ENCODE results near the gene ZNF212. TPM values are rescaled to one million over a fixed set of nuclear protein-coding genes. Genes with fewer than 3 reads are reported as not detected.

ZNF212 gene
- total and polyA plus RNA-seq, 2 donors (not counting 1 experiment from before 2014, with no cell fraction given) = 4.2 to 4.8 TPM

- peak overlapping the region; percentile 74 for H3K27ac ChIP-seq (ENCODE audit: insufficient read depth, low read length)
- peak; percentile 40 to 77 for DNase-seq (ENCODE audit: low read depth in 2 of 2)
- no peak for TF ChIP-seq EZH2 (IDR thresholded peaks at IDR 0.05; ENCODE audit: low read length, missing control alignments)
- TF ChIP-seq CTCF (conservative IDR thresholded peaks at IDR 0.05 in 1 of 2, IDR thresholded peaks at IDR 0.05 in 1 of 2; ENCODE audit: low read depth in 1 of 2, low read length in 2 of 2) = no peak
These were observed 21.9 kb downstream of the ZNF212 start for GRCh38 chr7:149261316-149261828.

GRCh38 chr7:149261829-149262617 lies 22.6 kb downstream of the ZNF212 start, which contains the start of gene ZNF783:
Gene ZNF783 (plus strand): TSS chr7:149262196. CDS start chr7:149262334, 138 bp downstream.
- H2AFZ ChIP-seq (ENCODE audit: low read length) = peak within 1 kb of the TSS; percentile 54
- peak; percentile 89 to 94 for DNase-seq (ENCODE audit: low read depth in 2 of 2)
- H3K27me3 ChIP-seq (ENCODE audit: control insufficient read depth, insufficient read depth, low read length) = no peaks in the 10 kb centered on the region
- peaks cover 2% of the 10 kb centered on the region for H3K4me1 ChIP-seq (ENCODE audit: control insufficient read depth, extremely low read depth, insufficient read depth, low read length)
- peak within 1 kb of the TSS; percentile 74 for H3K27ac ChIP-seq (ENCODE audit: insufficient read depth, low read length)
- peak within 1 kb of the TSS; percentile 81 for H3K4me2 ChIP-seq (ENCODE audit: extremely low read depth, insufficient read depth, low read length)
- peaks cover 4% of the 10 kb centered on the region for H3K36me3 ChIP-seq (ENCODE audit: control insufficient read depth, insufficient read depth, low read length)
- peak within 1 kb of the TSS; percentile 52 to 75 (median 56) for H3K4me3 ChIP-seq (replicated peaks in 1 of 4; ENCODE audit: control extremely low read depth in 1 of 4, insufficient read depth in 1 of 4, low read depth in 3 of 4, low read length in 4 of 4)
- H3K9me3 ChIP-seq (ENCODE audit: control insufficient read depth, insufficient read depth, low read depth, low read length) = no peaks in the 10 kb centered on the region
- peak within 1 kb of the TSS; percentile 87 for H3K9ac ChIP-seq (ENCODE audit: insufficient read depth, low read length)
- no peaks in the 10 kb centered on the region for H4K20me1 ChIP-seq (ENCODE audit: control insufficient read depth, extremely low read depth, insufficient read depth, low read length)
- TF ChIP-seq CTCF (conservative IDR thresholded peaks at IDR 0.05 in 1 of 2, IDR thresholded peaks at IDR 0.05 in 1 of 2; ENCODE audit: low read depth in 1 of 2, low read length in 2 of 2) (peak; percentile 34 to 52), EZH2 (IDR thresholded peaks at IDR 0.05; ENCODE audit: low read length, missing control alignments) (no peak)
- no peaks in the 10 kb centered on the region for H3K79me2 ChIP-seq (ENCODE audit: control insufficient read depth, insufficient read depth, low read length)

More at GRCh38 chr7:149261316-149261828, 21.9 kb downstream of the ZNF212 start:
- Histone ChIP-seq H3K9me3 (ENCODE audit: control insufficient read depth, insufficient read depth, low read depth, low read length) (no peaks in the 10 kb centered on the region), H3K79me2 (ENCODE audit: control insufficient read depth, insufficient read depth, low read length) (no peaks in the 10 kb centered on the region), H3K4me1 (ENCODE audit: control insufficient read depth, extremely low read depth, insufficient read depth, low read length) (peaks cover 2% of the 10 kb centered on the region), H2AFZ (ENCODE audit: low read length) (peak overlapping the region; percentile 54), H3K4me2 (ENCODE audit: extremely low read depth, insufficient read depth, low read length) (peak overlapping the region; percentile 81), H3K4me3 (replicated peaks in 1 of 4; ENCODE audit: control extremely low read depth in 1 of 4, insufficient read depth in 1 of 4, low read depth in 3 of 4, low read length in 4 of 4) (peak overlapping the region; percentile 26 to 66 (median 46)), H4K20me1 (ENCODE audit: control insufficient read depth, extremely low read depth, insufficient read depth, low read length) (no peaks in the 10 kb centered on the region), H3K27me3 (ENCODE audit: control insufficient read depth, insufficient read depth, low read length) (no peaks in the 10 kb centered on the region), H3K9ac (ENCODE audit: insufficient read depth, low read length) (peak overlapping the region; percentile 87), H3K36me3 (ENCODE audit: control insufficient read depth, insufficient read depth, low read length) (no peaks in the 10 kb centered on the region)

GRCh38 chr7:149266451-149266850 lies 27.0 kb downstream of the ZNF212 start:
- H3K79me2 ChIP-seq (ENCODE audit: control insufficient read depth, insufficient read depth, low read length) = no peaks in the 10 kb centered on the region

More at GRCh38 chr7:149266451-149266850, 27.0 kb downstream of the ZNF212 start:
- no peak overlapping the region for H3K4me3 ChIP-seq (replicated peaks in 1 of 4; ENCODE audit: control extremely low read depth in 1 of 4, insufficient read depth in 1 of 4, low read depth in 3 of 4, low read length in 4 of 4)
- H3K9me3 ChIP-seq (ENCODE audit: control insufficient read depth, insufficient read depth, low read depth, low read length) = no peaks in the 10 kb centered on the region
- no peak overlapping the region for H3K27ac ChIP-seq (ENCODE audit: insufficient read depth, low read length)
- no peak overlapping the region for H3K9ac ChIP-seq (ENCODE audit: insufficient read depth, low read length)
- no peaks in the 10 kb centered on the region for H3K4me1 ChIP-seq (ENCODE audit: control insufficient read depth, extremely low read depth, insufficient read depth, low read length)
- no peaks in the 10 kb centered on the region for H3K27me3 ChIP-seq (ENCODE audit: control insufficient read depth, insufficient read depth, low read length)
- H4K20me1 ChIP-seq (ENCODE audit: control insufficient read depth, extremely low read depth, insufficient read depth, low read length) = no peaks in the 10 kb centered on the region
- no peak overlapping the region for H2AFZ ChIP-seq (ENCODE audit: low read length)
- H3K4me2 ChIP-seq (ENCODE audit: extremely low read depth, insufficient read depth, low read length) = no peak overlapping the region
- no peak for TF ChIP-seq EZH2 (IDR thresholded peaks at IDR 0.05; ENCODE audit: low read length, missing control alignments)
- TF ChIP-seq CTCF (conservative IDR thresholded peaks at IDR 0.05 in 1 of 2, IDR thresholded peaks at IDR 0.05 in 1 of 2; ENCODE audit: low read depth in 1 of 2, low read length in 2 of 2) = no peak
- peaks cover 9% of the 10 kb centered on the region for H3K36me3 ChIP-seq (ENCODE audit: control insufficient read depth, insufficient read depth, low read length)
- DNase-seq (ENCODE audit: low read depth in 2 of 2) = no peak

Measured in fibroblast of lung (primary cell).